Measurements from ENCODE around the gene OGFR. TPM values are rescaled to one million over a fixed set of nuclear protein-coding genes. Genes with fewer than 3 reads are reported as not detected.

The OGFR gene
- total RNA-seq, 1 experiment from 2014 or later, result 73.6 TPM

GRCh38 chr20:62828051-62828450 is 23.4 kb downstream of the OGFR start:
- Histone ChIP-seq H3K4me2 (ENCODE audit: low read length) (no peak overlapping the region), H3K79me2 (ENCODE audit: insufficient read depth, low read length) (no peaks in the 10 kb centered on the region), H4K20me1 (ENCODE audit: insufficient read depth) (no peaks in the 10 kb centered on the region), H3K4me1 (ENCODE audit: control insufficient read depth in 1 of 2, insufficient read depth in 2 of 2, low read length in 2 of 2) (peaks cover 31 to 38% of the 10 kb centered on the region in 2 experiments), H2AFZ (ENCODE audit: low read depth, low read length, poor library complexity, severe bottlenecking) (no peak overlapping the region), H3K9ac (ENCODE audit: low read length) (no peak overlapping the region), H3K36me3 (ENCODE audit: control insufficient read depth in 1 of 2, insufficient read depth in 2 of 2, low read length in 2 of 2) (no peaks in the 10 kb centered on the region), H3K4me3 (replicated peaks in 1 of 2; ENCODE audit: low read depth in 1 of 2, low read length in 2 of 2) (no peak overlapping the region), H3K27me3 (ENCODE audit: insufficient read depth, low read length) (no peaks in the 10 kb centered on the region), H3K9me3 (ENCODE audit: control insufficient read depth in 1 of 2, insufficient read depth in 1 of 2, low read depth in 1 of 2, low read length in 2 of 2) (no peaks in the 10 kb centered on the region), H3K27ac (ENCODE audit: low read depth, low read length) (no peak overlapping the region), H3K9me2 (ENCODE audit: insufficient read depth) (no peaks in the 10 kb centered on the region)
- ChIA-PET POLR2A (no interaction called here), CTCF (no interaction called here), RAD21 (ENCODE audit: low non-redundant PET in 1 of 2, low total read pairs in 2 of 2, uncharacterized antibody in 2 of 2, unreplicated experiment in 2 of 2) (no interaction called here)
- BruUV-seq (replicated peaks), result no TSS peak
- TF ChIP-seq EGR1 (IDR thresholded peaks at IDR 0.05; ENCODE audit: low read depth), result no peak
- TF ChIP-seq CEBPB (IDR thresholded peaks at IDR 0.05; ENCODE audit: low read depth), result no peak
- no peak for TF ChIP-seq SRF (IDR thresholded peaks at IDR 0.05; ENCODE audit: low read depth)
- no peak for TF ChIP-seq YY1 (IDR thresholded peaks at IDR 0.05; ENCODE audit: extremely low read depth, insufficient replicate concordance, low read depth, low read length)
- no peak for TF ChIP-seq MAX (IDR thresholded peaks at IDR 0.05)
- TF ChIP-seq POLR2AphosphoS5 (IDR thresholded peaks at IDR 0.05; ENCODE audit: low read depth, low read length), result no peak
- no peak for TF ChIP-seq CBX3 (IDR thresholded peaks at IDR 0.05; ENCODE audit: low read depth)
- no peak for ATAC-seq
- DNase-seq (ENCODE audit: low read depth, low spot score), result no peak
- intact Hi-C loops (cut with micrococcal nuclease), result no loop called here

- DNase-seq (ENCODE audit: low read depth, low spot score) (no peak), ATAC-seq (no peak)
- ChIA-PET CTCF (no interaction called here), RAD21 (ENCODE audit: low non-redundant PET in 1 of 2, low total read pairs in 2 of 2, uncharacterized antibody in 2 of 2, unreplicated experiment in 2 of 2) (no interaction called here), POLR2A (interaction anchor here (0.6 kb wide), 1 partner anchor 442 kb away, joined by 7 read pairs; the partner anchor contains the start of gene RPS21)
- Histone ChIP-seq H3K79me2 (ENCODE audit: insufficient read depth, low read length) (no peaks in the 10 kb centered on the region), H3K27me3 (ENCODE audit: insufficient read depth, low read length) (no peaks in the 10 kb centered on the region), H2AFZ (ENCODE audit: low read depth, low read length, poor library complexity, severe bottlenecking) (no peak overlapping the region), H3K36me3 (ENCODE audit: control insufficient read depth in 1 of 2, insufficient read depth in 2 of 2, low read length in 2 of 2) (no peaks in the 10 kb centered on the region), H4K20me1 (ENCODE audit: insufficient read depth) (no peaks in the 10 kb centered on the region), H3K9me3 (ENCODE audit: control insufficient read depth in 1 of 2, insufficient read depth in 1 of 2, low read depth in 1 of 2, low read length in 2 of 2) (no peaks in the 10 kb centered on the region), H3K9ac (ENCODE audit: low read length) (no peak overlapping the region), H3K4me2 (ENCODE audit: low read length) (no peak overlapping the region), H3K4me1 (ENCODE audit: control insufficient read depth in 1 of 2, insufficient read depth in 2 of 2, low read length in 2 of 2) (peaks cover 29 to 33% of the 10 kb centered on the region in 2 experiments), H3K27ac (ENCODE audit: low read depth, low read length) (no peak overlapping the region), H3K4me3 (replicated peaks in 1 of 2; ENCODE audit: low read depth in 1 of 2, low read length in 2 of 2) (no peak overlapping the region), H3K9me2 (ENCODE audit: insufficient read depth) (no peaks in the 10 kb centered on the region)
- no TSS peak for BruUV-seq (replicated peaks)
- intact Hi-C loops (cut with micrococcal nuclease), result no loop called here
- TF ChIP-seq ZFX (IDR thresholded peaks at IDR 0.05) (no peak), ZNF274 (IDR thresholded peaks at IDR 0.05; ENCODE audit: low read depth, low read length) (no peak), SIN3A (IDR thresholded peaks at IDR 0.05; ENCODE audit: low read depth) (no peak), CEBPB (IDR thresholded peaks at IDR 0.05; ENCODE audit: low read depth) (no peak), POLR2A (IDR thresholded peaks at IDR 0.05; ENCODE audit: borderline replicate concordance, extremely low read depth, insufficient read depth, insufficient read length) (no peak), EZH2phosphoT487 (IDR thresholded peaks at IDR 0.05; ENCODE audit: borderline replicate concordance) (no peak), FOSL1 (IDR thresholded peaks at IDR 0.05; ENCODE audit: low read depth) (no peak), ELF1 (IDR thresholded peaks at IDR 0.05; ENCODE audit: borderline replicate concordance, low read depth) (no peak), TCF7L2 (IDR thresholded peaks at IDR 0.05; ENCODE audit: borderline replicate concordance, extremely low read depth, insufficient read depth, insufficient read length) (no peak), JUND (IDR thresholded peaks at IDR 0.05) (no peak)
- TF ChIP-seq, protein P1, sequence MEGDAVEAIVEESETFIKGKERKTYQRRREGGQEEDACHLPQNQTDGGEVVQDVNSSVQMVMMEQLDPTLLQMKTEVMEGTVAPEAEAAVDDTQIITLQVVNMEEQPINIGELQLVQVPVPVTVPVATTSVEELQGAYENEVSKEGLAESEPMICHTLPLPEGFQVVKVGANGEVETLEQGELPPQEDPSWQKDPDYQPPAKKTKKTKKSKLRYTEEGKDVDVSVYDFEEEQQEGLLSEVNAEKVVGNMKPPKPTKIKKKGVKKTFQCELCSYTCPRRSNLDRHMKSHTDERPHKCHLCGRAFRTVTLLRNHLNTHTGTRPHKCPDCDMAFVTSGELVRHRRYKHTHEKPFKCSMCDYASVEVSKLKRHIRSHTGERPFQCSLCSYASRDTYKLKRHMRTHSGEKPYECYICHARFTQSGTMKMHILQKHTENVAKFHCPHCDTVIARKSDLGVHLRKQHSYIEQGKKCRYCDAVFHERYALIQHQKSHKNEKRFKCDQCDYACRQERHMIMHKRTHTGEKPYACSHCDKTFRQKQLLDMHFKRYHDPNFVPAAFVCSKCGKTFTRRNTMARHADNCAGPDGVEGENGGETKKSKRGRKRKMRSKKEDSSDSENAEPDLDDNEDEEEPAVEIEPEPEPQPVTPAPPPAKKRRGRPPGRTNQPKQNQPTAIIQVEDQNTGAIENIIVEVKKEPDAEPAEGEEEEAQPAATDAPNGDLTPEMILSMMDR (IDR thresholded peaks at IDR 0.05 in 2 of 3, conservative IDR thresholded peaks at IDR 0.05 in 1 of 3; ENCODE audit: borderline replicate concordance in 1 of 3, insufficient read depth in 1 of 3, low read depth in 2 of 3, low read length in 2 of 3), result no peak
- TF ChIP-seq, protein P2, sequence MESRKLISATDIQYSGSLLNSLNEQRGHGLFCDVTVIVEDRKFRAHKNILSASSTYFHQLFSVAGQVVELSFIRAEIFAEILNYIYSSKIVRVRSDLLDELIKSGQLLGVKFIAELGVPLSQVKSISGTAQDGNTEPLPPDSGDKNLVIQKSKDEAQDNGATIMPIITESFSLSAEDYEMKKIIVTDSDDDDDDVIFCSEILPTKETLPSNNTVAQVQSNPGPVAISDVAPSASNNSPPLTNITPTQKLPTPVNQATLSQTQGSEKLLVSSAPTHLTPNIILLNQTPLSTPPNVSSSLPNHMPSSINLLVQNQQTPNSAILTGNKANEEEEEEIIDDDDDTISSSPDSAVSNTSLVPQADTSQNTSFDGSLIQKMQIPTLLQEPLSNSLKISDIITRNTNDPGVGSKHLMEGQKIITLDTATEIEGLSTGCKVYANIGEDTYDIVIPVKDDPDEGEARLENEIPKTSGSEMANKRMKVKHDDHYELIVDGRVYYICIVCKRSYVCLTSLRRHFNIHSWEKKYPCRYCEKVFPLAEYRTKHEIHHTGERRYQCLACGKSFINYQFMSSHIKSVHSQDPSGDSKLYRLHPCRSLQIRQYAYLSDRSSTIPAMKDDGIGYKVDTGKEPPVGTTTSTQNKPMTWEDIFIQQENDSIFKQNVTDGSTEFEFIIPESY (IDR thresholded peaks at IDR 0.05; ENCODE audit: extremely low read depth, insufficient replicate concordance, low read length), result no peak
These were observed 24.0 kb downstream of the OGFR start for GRCh38 chr20:62828511-62829230.

All from HCT116 (cell line).